GM13976 (cell line): ENCODE results near the gene BPIFA1.

Experiments used
- DNase-seq: peaks from one replicate; pipeline ENCODE4 v3.0.0; 2012; ENCODE audit warnings: low spot score
- CTCF ChIP-seq: IDR thresholded peaks from 2 replicates; pipeline ENCODE4 v1.5.1; 2012; ENCODE audit warnings: borderline replicate concordance, mild to moderate bottlenecking; ENCODE audit not compliant: insufficient read depth; ENCODE audit errors: extremely low read depth, missing control alignments, control extremely low read depth
- in situ Hi-C: fragments of 300-500 bp; cut with MboI; formaldehyde crosslinking; loops from one replicate; pipeline ENCODE4 v1.12.0; 2022; ENCODE audit warnings: low sequenced_read_pairs, mixed read lengths, inconsistent platforms; ENCODE audit not compliant: unreplicated experiment

The BPIFA1 gene

GRCh38 chr20:33259371-33259770, 23.6 kb downstream of the BPIFA1 start:
- no peak for DNase-seq
- in situ Hi-C loops: no loop called here
- no peak for TF ChIP-seq CTCF

GRCh38 chr20:33261465-33261864, 25.7 kb downstream of the BPIFA1 start:
- no peak for DNase-seq
- in situ Hi-C loops: no loop called here
- no peak for TF ChIP-seq CTCF

- DNase-seq: no peak
- in situ Hi-C loops: no loop called here
These were observed 26.9 kb downstream of the BPIFA1 start for GRCh38 chr20:33262658-33263065.

GRCh38 chr20:33263784-33264183, 28.0 kb downstream of the BPIFA1 start:
- in situ Hi-C loops: no loop called here
- TF ChIP-seq CTCF: no peak
- no peak for DNase-seq

More at GRCh38 chr20:33262658-33263065, 26.9 kb downstream of the BPIFA1 start:
- peak; percentile 26 for TF ChIP-seq CTCF

- in situ Hi-C loops: no loop called here
- TF ChIP-seq CTCF: no peak
- no peak for DNase-seq
These were observed 31.9 kb downstream of the BPIFA1 start for GRCh38 chr20:33267701-33268100.

GRCh38 chr20:33272155-33272873, 36.5 kb downstream of the BPIFA1 start:
- in situ Hi-C loops: no loop called here
- no peak for TF ChIP-seq CTCF
- DNase-seq: no peak
